Measurements from ENCODE around the gene MARK4.
"Not testable (repeated sequence)": the region's sequence is repeated elsewhere in the genome, so short reads cannot be mapped to it uniquely, and the experiment has no call there.

Gene MARK4

DNA sequence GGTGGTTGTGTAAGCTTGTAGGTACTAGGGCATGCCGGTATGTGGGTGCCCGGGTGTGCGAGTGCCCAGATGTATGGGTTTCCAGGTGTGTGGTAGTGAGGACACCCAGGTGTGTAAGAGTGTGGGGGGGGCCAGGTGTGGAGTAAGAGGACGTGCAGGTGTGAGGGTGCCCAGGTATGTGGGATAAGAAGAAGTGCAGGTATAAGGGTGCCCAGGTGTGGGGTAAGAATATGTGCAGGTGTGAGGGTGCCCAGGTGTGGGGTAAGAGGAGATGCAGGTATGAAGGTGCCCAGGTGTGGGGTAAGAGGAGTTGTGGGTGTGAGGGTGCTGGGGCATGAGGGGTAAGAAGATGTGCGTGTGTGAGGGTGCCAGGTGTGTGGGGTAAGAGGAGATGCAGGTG, 14.3 kb downstream of the MARK4 start:
- DNase-seq (ENCODE audit: low read depth, low spot score) = no peak
- H3K4me3 ChIP-seq (ENCODE audit: low read length) = no peak overlapping the region

GRCh38 chr19:45267296-45267695, 16.2 kb downstream of the MARK4 start:
- no peak for DNase-seq (ENCODE audit: low read depth, low spot score)
- H3K4me3 ChIP-seq (ENCODE audit: low read length) = no peak overlapping the region

- not testable (repeated sequence) for DNase-seq (ENCODE audit: low read depth, low spot score); H3K4me3 ChIP-seq (ENCODE audit: low read length)
Observed at GRCh38 chr19:45269939-45270338, 18.9 kb downstream of the MARK4 start.

DNA sequence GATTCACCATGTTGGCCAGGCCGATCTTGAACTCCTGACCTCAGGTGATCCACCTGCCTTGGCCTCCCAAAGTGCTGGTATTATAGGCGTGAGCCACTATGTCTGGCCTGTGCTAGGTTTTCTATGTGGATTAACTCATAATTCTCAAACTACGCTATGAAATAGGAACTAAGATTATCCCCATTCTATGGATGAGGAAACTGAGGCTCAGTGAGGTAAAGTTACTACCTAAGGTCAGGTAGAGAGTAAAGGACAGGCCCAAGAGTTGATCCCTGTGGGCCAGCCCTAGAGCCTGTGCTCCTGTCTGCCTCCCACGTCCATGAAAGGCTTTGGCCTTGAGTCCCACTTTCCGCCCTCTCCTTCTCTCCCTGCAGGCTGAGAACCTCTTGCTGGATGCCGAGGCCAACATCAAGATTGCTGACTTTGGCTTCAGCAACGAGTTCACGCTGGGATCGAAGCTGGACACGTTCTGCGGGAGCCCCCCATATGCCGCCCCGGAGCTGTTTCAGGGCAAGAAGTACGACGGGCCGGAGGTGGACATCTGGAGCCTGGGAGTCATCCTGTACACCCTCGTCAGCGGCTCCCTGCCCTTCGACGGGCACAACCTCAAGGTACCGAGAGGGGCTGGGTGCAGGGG, 20.1 kb downstream of the MARK4 start:
- H3K4me3 ChIP-seq (ENCODE audit: low read length) = no peak overlapping the region
- DNase-seq (ENCODE audit: low read depth, low spot score) = no peak

DNA sequence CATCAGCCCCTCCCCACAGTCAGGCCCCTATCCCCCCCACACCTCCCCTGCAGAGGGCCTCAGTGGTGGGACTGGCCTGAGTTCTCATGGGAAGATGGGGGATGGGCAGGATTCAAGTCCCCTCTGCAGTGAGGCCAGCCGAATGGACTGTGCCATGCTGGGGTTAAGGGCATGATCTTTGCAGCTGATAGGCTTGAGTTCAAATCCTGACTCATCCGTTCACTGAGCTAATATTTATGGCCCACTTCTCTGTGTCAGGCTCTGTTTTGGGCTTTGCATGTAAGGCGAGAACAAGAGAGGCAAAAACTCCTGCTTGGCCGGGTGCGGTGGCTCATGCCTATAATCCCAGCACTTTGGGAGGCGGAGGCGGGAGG, 20.7 kb downstream of the MARK4 start:
- H3K4me3 ChIP-seq (ENCODE audit: low read length) = no peak overlapping the region
- DNase-seq (ENCODE audit: low read depth, low spot score) = no peak

DNA sequence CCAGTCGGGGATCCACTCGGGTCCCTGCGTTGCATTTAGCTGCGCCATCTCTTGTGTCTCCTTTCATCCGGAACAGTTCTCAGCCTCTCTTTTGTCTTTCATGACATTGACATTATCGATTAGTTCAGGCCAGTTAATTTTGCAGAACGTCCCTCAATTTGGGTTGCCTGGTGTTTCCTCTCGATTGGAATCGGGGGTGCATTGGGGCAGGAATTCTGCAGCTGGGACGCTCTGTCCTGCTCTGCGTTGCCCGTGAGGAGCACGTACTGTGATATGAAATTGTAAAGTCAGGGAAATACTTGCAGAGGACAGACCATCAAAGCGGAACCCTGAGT, 22.4 kb downstream of the MARK4 start:
- no peak for DNase-seq (ENCODE audit: low read depth, low spot score)
- H3K4me3 ChIP-seq (ENCODE audit: low read length) = no peak overlapping the region

- no peak overlapping the region for H3K4me3 ChIP-seq (ENCODE audit: low read length)
- no peak for DNase-seq (ENCODE audit: low read depth, low spot score)
Observed at GRCh38 chr19:45275370-45275971, 24.4 kb downstream of the MARK4 start.

DNA sequence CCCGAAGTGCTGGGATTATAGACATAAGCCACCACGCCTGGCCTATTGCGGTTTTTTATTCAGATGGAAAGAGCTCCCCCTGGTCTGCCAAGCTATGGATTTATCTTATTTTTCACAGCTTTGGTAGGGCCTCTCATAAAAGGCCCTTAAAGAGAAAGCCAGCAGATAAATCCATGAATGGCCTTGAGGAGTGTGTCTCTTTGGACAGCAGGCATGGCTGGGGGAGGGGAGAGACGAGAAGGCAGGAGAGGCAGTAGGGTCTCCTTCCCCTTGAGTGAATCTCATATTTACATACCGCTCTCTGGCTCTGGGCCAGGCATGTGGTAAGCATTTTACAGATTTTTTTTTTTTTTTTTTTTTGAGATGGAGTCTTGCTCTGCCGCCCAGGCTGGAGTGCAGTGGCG, 25.2 kb downstream of the MARK4 start:
- DNase-seq (ENCODE audit: low read depth, low spot score) = no peak
- no peak overlapping the region for H3K4me3 ChIP-seq (ENCODE audit: low read length)

GRCh38 chr19:45278087-45278486, 27.0 kb downstream of the MARK4 start:
- H3K4me3 ChIP-seq (ENCODE audit: low read length) = no peak overlapping the region
- no peak for DNase-seq (ENCODE audit: low read depth, low spot score)

DNA sequence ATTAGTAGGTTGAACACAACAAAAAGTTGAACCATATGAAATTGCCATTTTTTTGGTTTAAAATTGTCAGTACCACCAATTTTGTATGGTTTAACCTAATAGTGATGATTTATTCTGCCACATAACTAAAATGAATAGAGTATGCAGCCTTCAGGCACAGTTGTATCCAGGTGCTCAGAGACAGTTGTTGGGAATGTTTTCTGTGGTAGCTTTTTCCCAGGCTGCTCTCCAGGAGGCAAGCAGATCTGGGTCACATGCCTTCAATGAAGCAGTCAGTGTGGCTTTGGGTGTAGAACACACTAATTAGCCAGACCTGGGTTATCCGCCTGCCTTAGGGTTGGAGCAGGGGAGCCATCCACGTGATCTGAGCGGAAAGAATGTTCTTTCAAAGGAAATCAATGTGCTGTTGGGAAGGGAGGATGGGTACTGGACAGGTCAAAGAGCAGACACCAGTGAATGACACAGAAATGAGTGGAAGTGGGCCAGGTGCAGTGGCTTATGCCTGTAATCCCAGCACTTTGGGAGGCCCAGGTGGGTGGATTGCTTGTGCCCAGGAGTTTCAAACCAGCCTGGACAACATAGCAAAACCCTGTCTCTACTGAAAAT, 28.6 kb downstream of the MARK4 start:
- no peak overlapping the region for H3K4me3 ChIP-seq (ENCODE audit: low read length)
- DNase-seq (ENCODE audit: low read depth, low spot score) = no peak

- no peak for DNase-seq (ENCODE audit: low read depth, low spot score)
- no peak overlapping the region for H3K4me3 ChIP-seq (ENCODE audit: low read length)
Observed at GRCh38 chr19:45280471-45280961, 29.4 kb downstream of the MARK4 start.

- no peak for DNase-seq (ENCODE audit: low read depth, low spot score)
- H3K4me3 ChIP-seq (ENCODE audit: low read length) = no peak overlapping the region
Observed at GRCh38 chr19:45283443-45284033, 32.5 kb downstream of the MARK4 start.

DNA sequence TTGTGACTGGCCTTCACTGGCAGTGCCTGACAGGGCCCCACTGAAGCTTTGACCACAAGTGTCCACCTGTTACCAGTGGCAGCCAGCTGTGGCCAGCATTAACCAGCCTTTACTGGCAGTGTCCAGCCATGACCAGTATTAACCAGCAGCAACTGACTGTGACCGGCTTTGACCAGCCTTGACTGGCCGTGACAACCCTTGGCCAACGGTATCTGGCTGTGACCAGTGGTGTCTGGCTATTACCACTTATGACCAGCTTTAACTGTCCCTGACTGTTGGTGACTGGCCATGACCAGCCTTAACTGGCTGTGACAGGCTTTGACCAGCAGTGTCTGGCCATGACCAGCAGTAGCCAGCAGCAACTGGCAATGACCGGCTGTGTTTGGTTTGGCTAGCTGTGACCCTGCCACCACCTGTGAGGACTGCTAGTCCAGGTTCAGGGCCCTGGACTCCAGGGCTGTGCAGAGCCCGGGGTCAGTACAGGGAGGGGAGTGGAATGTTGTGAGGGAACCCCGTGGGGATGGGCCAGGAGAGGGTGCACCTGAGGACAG, 39.4 kb downstream of the MARK4 start:
- no peak overlapping the region for H3K4me3 ChIP-seq (ENCODE audit: low read length)
- DNase-seq (ENCODE audit: low read depth, low spot score) = no peak

- DNase-seq (ENCODE audit: low read depth, low spot score) = no peak
- H3K4me3 ChIP-seq (ENCODE audit: low read length) = no peak overlapping the region
Observed at GRCh38 chr19:45291834-45292233, 40.8 kb downstream of the MARK4 start.

DNA sequence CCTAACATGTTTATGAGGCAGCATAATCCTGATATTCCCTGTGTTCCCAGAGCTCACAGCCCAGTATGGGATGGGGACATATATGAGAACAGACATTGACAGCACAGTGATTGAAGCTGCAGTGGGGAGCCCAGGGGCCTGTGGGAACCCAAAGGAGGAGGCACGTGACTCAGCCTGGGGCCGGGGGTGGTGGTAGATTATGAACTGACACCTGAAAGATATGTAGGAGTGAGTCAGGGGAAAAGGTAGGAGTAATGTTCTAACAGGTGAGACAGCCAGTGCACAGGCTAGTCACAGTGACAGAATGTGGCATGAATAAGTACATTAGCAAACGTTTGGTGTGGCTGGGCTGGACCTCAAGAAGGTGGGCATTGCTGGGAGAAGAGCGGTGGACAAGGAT, 42.6 kb downstream of the MARK4 start:
- no peak overlapping the region for H3K4me3 ChIP-seq (ENCODE audit: low read length)
- no peak for DNase-seq (ENCODE audit: low read depth, low spot score)

DNA sequence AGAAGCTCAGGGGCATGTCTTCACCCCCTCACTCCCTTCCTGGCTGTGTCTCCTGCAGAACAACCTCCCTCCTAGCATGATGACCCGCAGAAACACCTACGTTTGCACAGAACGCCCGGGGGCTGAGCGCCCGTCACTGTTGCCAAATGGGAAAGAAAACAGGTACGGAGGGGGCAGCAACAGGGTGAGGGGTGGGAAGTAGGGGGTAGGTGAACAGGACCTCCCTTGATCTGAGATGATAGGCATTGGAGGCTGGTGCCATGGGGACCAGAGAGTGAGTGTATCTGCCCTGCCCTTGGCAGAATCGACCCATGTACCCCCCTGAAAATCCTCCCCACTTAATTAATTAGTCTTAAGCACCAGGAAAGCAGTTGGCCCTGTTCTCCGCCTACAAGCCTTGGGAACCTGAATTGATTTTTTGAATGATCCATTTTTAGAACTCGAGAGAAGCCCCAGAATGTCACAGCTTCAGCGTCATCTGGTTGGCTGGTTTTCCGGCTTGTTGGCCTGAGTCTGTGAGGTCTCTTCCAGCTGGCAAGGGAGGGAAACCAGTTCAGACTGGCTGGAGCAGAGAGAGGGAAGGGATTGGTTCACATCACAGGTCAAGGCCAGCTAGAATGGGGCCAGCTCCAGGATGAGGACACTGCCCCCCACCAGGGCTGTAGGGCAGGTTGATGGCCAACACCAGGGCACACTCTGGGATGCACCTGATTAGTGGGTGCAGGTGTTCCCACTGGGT, 43.4 kb downstream of the MARK4 start:
- H3K4me3 ChIP-seq (ENCODE audit: low read length) = no peak overlapping the region
- no peak for DNase-seq (ENCODE audit: low read depth, low spot score)

DNA sequence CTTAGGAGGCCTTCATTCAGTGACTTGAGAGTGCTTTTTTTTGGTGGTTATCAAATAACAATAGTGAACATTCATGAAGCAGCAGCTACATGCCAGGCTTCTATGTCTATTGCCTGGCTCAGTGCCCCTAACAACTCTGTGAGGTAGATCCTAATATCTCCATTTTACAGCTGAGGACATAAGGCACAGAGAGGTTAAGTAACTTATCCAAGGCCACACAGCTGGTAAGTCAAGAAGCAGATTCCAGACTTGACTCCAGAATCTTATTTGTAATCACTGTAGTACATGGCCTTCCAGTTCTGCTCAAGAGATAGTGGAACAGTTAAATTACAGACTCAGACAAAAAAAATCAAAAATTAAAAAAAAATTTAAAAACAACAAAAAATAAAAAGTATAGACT, 44.8 kb downstream of the MARK4 start:
- H3K4me3 ChIP-seq (ENCODE audit: low read length) = no peak overlapping the region
- DNase-seq (ENCODE audit: low read depth, low spot score) = no peak

DNA sequence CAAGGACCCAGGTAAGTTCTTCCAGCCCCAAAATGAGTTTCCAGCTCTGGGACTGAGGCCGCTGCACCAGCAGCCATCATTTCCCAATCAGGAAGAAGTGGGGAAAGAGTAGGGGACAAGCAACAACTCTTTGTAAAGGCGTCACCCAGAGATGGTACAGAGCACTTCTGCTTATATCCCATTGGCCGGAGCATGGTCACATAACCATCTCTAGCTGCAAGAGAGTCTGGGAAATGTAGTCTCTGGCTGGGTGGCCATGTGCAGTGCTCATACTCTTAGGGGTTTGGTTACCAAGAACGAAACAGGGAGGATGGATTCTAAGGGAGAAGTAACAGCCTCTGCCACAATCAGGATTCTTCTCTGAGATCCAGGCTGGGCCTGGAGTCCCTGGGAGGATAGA, 45.3 kb downstream of the MARK4 start:
- DNase-seq (ENCODE audit: low read depth, low spot score) = no peak
- no peak overlapping the region for H3K4me3 ChIP-seq (ENCODE audit: low read length)

GRCh38 chr19:45297674-45298073, 46.6 kb downstream of the MARK4 start:
- DNase-seq (ENCODE audit: low read depth, low spot score) = no peak
- H3K4me3 ChIP-seq (ENCODE audit: low read length) = no peak overlapping the region

DNA sequence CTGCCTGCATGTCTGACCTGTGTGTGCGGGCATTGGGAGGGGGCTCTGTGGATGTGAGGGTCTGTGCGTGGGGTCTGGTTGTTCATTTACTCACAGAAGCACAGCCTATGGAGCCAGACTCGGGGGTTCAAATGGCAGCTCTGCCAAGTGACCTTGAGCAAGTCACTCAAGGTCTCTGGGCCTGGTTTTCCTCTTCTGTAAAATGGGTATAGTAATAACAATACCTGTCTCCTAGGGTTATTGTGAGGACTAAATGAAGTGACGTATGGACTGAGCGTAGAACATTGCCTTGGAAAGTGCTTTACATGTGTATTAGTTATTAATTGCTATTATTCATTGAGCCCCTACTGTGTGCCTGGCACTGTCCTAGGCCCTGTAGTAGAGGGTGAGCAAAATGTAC, 47.2 kb downstream of the MARK4 start:
- no peak overlapping the region for H3K4me3 ChIP-seq (ENCODE audit: low read length)

More for the DNA sequence above, 47.2 kb downstream of the MARK4 start:
- DNase-seq (ENCODE audit: low read depth, low spot score) = no peak
